HepG2 (cell line): Measurements from ENCODE around the gene CTNNAL1. TPM values are rescaled to one million over a fixed set of nuclear protein-coding genes. Genes with fewer than 3 reads are reported as not detected.

Experiments
- ATAC-seq: fragments of 200-7000 bp; cut with Tn5 transposase; 3 replicates; pipeline ENCODE4 v1.9.1; 2020; ENCODE audit warnings: mild to moderate bottlenecking, moderate library complexity
- BruUV-seq: library from RNA; stranded (reverse); fragments of 400-500 nt; replicated peaks from 2 replicates; lab custom pipeline; 2021; lab: Mats Ljungman, UMichigan
- CTCF ChIA-PET: fragments of 300-600 bp; formaldehyde crosslinking; extraction: SDS; loops from one replicate; lab custom pipeline; 2021; ENCODE audit warnings: low total read pairs, inconsistent platforms, low intra/inter-chr PET ratio; lab: Yijun Ruan, JAX
- POLR2A ChIA-PET: fragments of 350-600 bp; sonication (Branson Sonifier 250); formaldehyde crosslinking; loops from one replicate; lab custom pipeline; 2020; ENCODE audit warnings: antibody characterized with exemption, inconsistent platforms; lab: Yijun Ruan, JAX
- DNase-seq: peaks from one replicate; pipeline ENCODE4 v3.0.0-alpha.2; 2015; ENCODE audit warnings: low spot score
- FAIRE-seq: peaks from 3 replicates; lab custom pipeline; 2011; peaks lifted over from hg19 to GRCh38; lab: Jason Lieb, UNC
- H2AFZ ChIP-seq: one replicate; pipeline ENCODE4 v1.6.1; 2011; ENCODE audit warnings: low read length, inconsistent platforms
- H3K27ac ChIP-seq: fragments of 300-600 bp; 3 replicates; pipeline ENCODE4 v1.8.0; 2011; ENCODE audit warnings: mixed run types, mild to moderate bottlenecking, mixed read lengths, low read length, inconsistent platforms; ENCODE audit not compliant: insufficient read depth; ENCODE audit errors: extremely low read length
- H3K27me3 ChIP-seq, 2 experiments: fragments of 200-600 bp in 1 of 2; 2 replicates in 1 of 2; 3 replicates in 1 of 2; pipeline versions ENCODE4 v1.6.0 to v1.8.0; 2011; ENCODE audit warnings: low read length in 2 of 2, mild to moderate bottlenecking in 2 of 2, moderate library complexity in 2 of 2, inconsistent platforms in 1 of 2; ENCODE audit not compliant: insufficient read depth in 2 of 2, control insufficient read depth in 1 of 2
- H3K36me3 ChIP-seq, 2 experiments: fragments of 200-600 bp in 1 of 2; replicated peaks in 1 of 2; 2 replicates in 1 of 2; 3 replicates in 1 of 2; pipeline versions ENCODE4 v1.5.1 to v1.8.0; 2011; ENCODE audit warnings: low read length in 2 of 2, inconsistent platforms in 1 of 2; ENCODE audit not compliant: insufficient read depth in 2 of 2, control insufficient read depth in 1 of 2
- H3K4me1 ChIP-seq: 2 replicates; pipeline ENCODE4 v1.5.1; 2012; ENCODE audit warnings: low read length, inconsistent platforms; ENCODE audit not compliant: insufficient read depth
- H3K4me2 ChIP-seq: 2 replicates; pipeline ENCODE4 v1.6.0; 2011; ENCODE audit warnings: low read depth, low read length, inconsistent platforms
- H3K4me3 ChIP-seq, 3 experiments: fragments of 200-600 bp in 1 of 3; sonication (generic), shearing (Covaris generic) in 1 of 3; replicated peaks in 1 of 3; 2 replicates each; pipeline ENCODE4 v1.5.1; 2011 to 2016; ENCODE audit warnings: low read length in 3 of 3, inconsistent platforms in 2 of 3, low read depth in 2 of 3, mild to moderate bottlenecking in 2 of 3, control low read depth in 1 of 3, mixed read lengths in 1 of 3; ENCODE audit not compliant: insufficient read depth in 1 of 3
- H3K79me2 ChIP-seq: one replicate; pipeline ENCODE4 v1.6.1; 2011; ENCODE audit warnings: low read length, inconsistent platforms; ENCODE audit not compliant: insufficient read depth
- H3K9ac ChIP-seq: 2 replicates; pipeline ENCODE4 v1.6.0; 2011; ENCODE audit warnings: mild to moderate bottlenecking, low read depth, low read length, inconsistent platforms; ENCODE audit not compliant: insufficient read depth
- H3K9me3 ChIP-seq: 2 replicates; pipeline ENCODE4 v1.5.1; 2012; ENCODE audit warnings: mild to moderate bottlenecking, low read length
- H4K20me1 ChIP-seq: 2 replicates; pipeline ENCODE4 v1.6.0; 2011; ENCODE audit warnings: inconsistent platforms, mild to moderate bottlenecking, low read length, moderate library complexity; ENCODE audit not compliant: insufficient read depth
- CBX5 ChIP-seq: sonication (generic); formaldehyde crosslinking; IDR thresholded peaks from 2 replicates; pipeline ENCODE4 v1.4.0; 2020; ENCODE audit warnings: missing genetic modification reagents, borderline replicate concordance
- CHCHD3 ChIP-seq: sonication (generic); formaldehyde crosslinking; IDR thresholded peaks from 2 replicates; pipeline ENCODE4 v1.8.0; 2022; ENCODE audit warnings: mild to moderate bottlenecking, missing genetic modification reagents, moderate library complexity
- FOXP1 ChIP-seq, 2 experiments: fragments of 450-650 bp in 1 of 2; IDR thresholded peaks; 2 replicates each; pipeline ENCODE4 v1.6.1; 2017 to 2018; ENCODE audit warnings: antibody characterized with exemption in 1 of 2
- HOMEZ ChIP-seq: IDR thresholded peaks from 2 replicates; pipeline ENCODE4 v1.6.1; 2016; ENCODE audit warnings: low read depth
- KAT2B ChIP-seq: fragments of 150-350 bp; IDR thresholded peaks from 2 replicates; pipeline ENCODE4 v1.6.1; 2014; ENCODE audit warnings: low read depth, low read length, borderline replicate concordance
- KDM3A ChIP-seq: IDR thresholded peaks from 2 replicates; pipeline ENCODE4 v1.6.1; 2018; ENCODE audit warnings: low read depth, missing compliant biosample characterization
- NFKB2 ChIP-seq: sonication (generic); formaldehyde crosslinking; IDR thresholded peaks from 2 replicates; pipeline ENCODE4 v1.4.0; 2020; ENCODE audit warnings: missing genetic modification reagents, borderline replicate concordance
- REXO4 ChIP-seq: sonication (generic); formaldehyde crosslinking; IDR thresholded peaks from 2 replicates; pipeline ENCODE4 v1.8.0; 2022; ENCODE audit warnings: missing genetic modification reagents, mild to moderate bottlenecking, borderline replicate concordance
- SOX6 ChIP-seq, 2 experiments: fragments of 450-650 bp in 1 of 2; sonication (generic) in 1 of 2; formaldehyde crosslinking in 1 of 2; IDR thresholded peaks; 2 replicates each; pipeline versions ENCODE4 v1.4.0 to v1.6.1; 2017 to 2020; ENCODE audit warnings: antibody characterized with exemption in 1 of 2, mild to moderate bottlenecking in 1 of 2, missing genetic modification reagents in 1 of 2
- SPEN ChIP-seq: sonication (generic); formaldehyde crosslinking; IDR thresholded peaks from 2 replicates; pipeline ENCODE4 v1.5.1; 2020; ENCODE audit warnings: low read depth, mild to moderate bottlenecking, missing genetic modification reagents
- SRF ChIP-seq: IDR thresholded peaks from 2 replicates; pipeline ENCODE4 v1.6.1; 2011; ENCODE audit warnings: mild to moderate bottlenecking, low read depth, low read length, moderate library complexity
- TOE1 ChIP-seq: sonication (generic); formaldehyde crosslinking; IDR thresholded peaks from 2 replicates; pipeline ENCODE4 v1.4.0; 2020; ENCODE audit warnings: mild to moderate bottlenecking, missing genetic modification reagents
- YEATS2 ChIP-seq: sonication (generic); formaldehyde crosslinking; IDR thresholded peaks from 2 replicates; pipeline ENCODE4 v1.4.0; 2020; ENCODE audit warnings: missing genetic modification reagents, borderline replicate concordance
- ZBTB21 ChIP-seq: sonication (generic); formaldehyde crosslinking; IDR thresholded peaks from 2 replicates; pipeline ENCODE4 v1.4.0; 2020; ENCODE audit warnings: missing genetic modification reagents
- ZNF3 ChIP-seq: IDR thresholded peaks from 2 replicates; pipeline ENCODE4 v1.7.0; 2017; ENCODE audit warnings: inconsistent platforms
- ZNF331 ChIP-seq: sonication (generic); formaldehyde crosslinking; IDR thresholded peaks from 2 replicates; pipeline ENCODE4 v1.4.0; 2020; ENCODE audit warnings: missing genetic modification reagents
- ZNF33A ChIP-seq: sonication (generic); formaldehyde crosslinking; IDR thresholded peaks from 2 replicates; pipeline ENCODE4 v1.5.1; 2020; ENCODE audit warnings: missing genetic modification reagents, mild to moderate bottlenecking, moderate library complexity, borderline replicate concordance
- ZNF781 ChIP-seq: sonication (generic); formaldehyde crosslinking; IDR thresholded peaks from 2 replicates; pipeline ENCODE4 v1.5.1; 2020; ENCODE audit warnings: borderline replicate concordance, mild to moderate bottlenecking, missing genetic modification reagents; ENCODE audit errors: not compliant biosample characterization
- WGBS: methylation state at CpG from one replicate; pipeline ENCODE4 v1.1.6; 2017; ENCODE audit warnings: low lambda C conversion rate; 5-methylcytosine and 5-hydroxymethylcytosine counted together
- in situ Hi-C: cut with HindIII; loops from 2 replicates; pipeline ENCODE4 v1.10.0; 2017; ENCODE audit warnings: low pct_unique_long_range_greater_than_20kb; ENCODE audit not compliant: extremely low pct_ligation_motif_present
- intact Hi-C: fragments of 100-400 bp; cut with micrococcal nuclease; formaldehyde crosslinking; loops from one replicate; pipeline ENCODE4 v1.10.0; 2022; ENCODE audit not compliant: unreplicated experiment
- polyA plus RNA-seq, 8 experiments: library from polyadenylated mRNA; depleted of rRNA in 3 of 8; stranded (reverse) in 7 of 8; unstranded in 1 of 8; fragments of >200 nt; fragmentation: Illumina TruSeq in 4 of 8; extraction: Trizol in 4 of 8; gene quantifications; 2 replicates each; pipeline versions ENCODE4 v1.2.1 to v1.2.3, GENCODE V29; 2011 to 2016; ENCODE audit warnings: low read depth in 4 of 8, missing spikeins in 1 of 8, mixed read lengths in 1 of 8; ENCODE audit not compliant: insufficient read depth in 1 of 8
- total RNA-seq, 5 experiments: library from RNA; depleted of rRNA; stranded (reverse); fragments of >200 nt; fragmentation: Illumina TruSeq; extraction: Trizol; gene quantifications; 2 replicates each; pipeline ENCODE4 v1.2.3, GENCODE V29; 2016; ENCODE audit warnings: low read depth in 1 of 5
- TF ChIP-seq, protein P1 (sequence below): sonication (generic); formaldehyde crosslinking; conservative IDR thresholded peaks from 2 replicates; pipeline ENCODE4 v1.4.0; 2020; ENCODE audit warnings: missing genetic modification reagents
- TF ChIP-seq, protein P2 (sequence below): sonication (generic); formaldehyde crosslinking; IDR thresholded peaks from 2 replicates; pipeline ENCODE4 v1.4.0; 2020; ENCODE audit warnings: missing genetic modification reagents

The CTNNAL1 gene
- total and polyA plus RNA-seq, 2 of the 13 experiments (the other 11 are each of a cell fraction or from before 2014, with no cell fraction given), result 32.0 to 162 TPM

- TF ChIP-seq, protein P1, sequence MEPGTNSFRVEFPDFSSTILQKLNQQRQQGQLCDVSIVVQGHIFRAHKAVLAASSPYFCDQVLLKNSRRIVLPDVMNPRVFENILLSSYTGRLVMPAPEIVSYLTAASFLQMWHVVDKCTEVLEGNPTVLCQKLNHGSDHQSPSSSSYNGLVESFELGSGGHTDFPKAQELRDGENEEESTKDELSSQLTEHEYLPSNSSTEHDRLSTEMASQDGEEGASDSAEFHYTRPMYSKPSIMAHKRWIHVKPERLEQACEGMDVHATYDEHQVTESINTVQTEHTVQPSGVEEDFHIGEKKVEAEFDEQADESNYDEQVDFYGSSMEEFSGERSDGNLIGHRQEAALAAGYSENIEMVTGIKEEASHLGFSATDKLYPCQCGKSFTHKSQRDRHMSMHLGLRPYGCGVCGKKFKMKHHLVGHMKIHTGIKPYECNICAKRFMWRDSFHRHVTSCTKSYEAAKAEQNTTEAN, result 0 out of 2 replicates have a peak, but pooled peaks have one; percentile 53
- TF ChIP-seq ZBTB21 (CRISPR knock-in tag), result no peak
- no peak for TF ChIP-seq YEATS2 (CRISPR knock-in tag)
- no peak for TF ChIP-seq SPEN (CRISPR knock-in tag)
- TF ChIP-seq CHCHD3, result no peak
- no peak for TF ChIP-seq SOX6 (IDR thresholded peaks at IDR 0.05)
- peak; percentile 56; the same call in 1 of the 2 replicates for TF ChIP-seq SOX6 (CRISPR knock-in tag; IDR thresholded peaks at IDR 0.05)
- TF ChIP-seq FOXP1 (IDR thresholded peaks at IDR 0.05), result peak; percentile 79
- TF ChIP-seq FOXP1 (CRISPR knock-in tag; IDR thresholded peaks at IDR 0.05), result peak; percentile 89
Observed at GRCh38 chr9:108919517-108919916, 93.8 kb downstream of the CTNNAL1 start (continued).

DNA sequence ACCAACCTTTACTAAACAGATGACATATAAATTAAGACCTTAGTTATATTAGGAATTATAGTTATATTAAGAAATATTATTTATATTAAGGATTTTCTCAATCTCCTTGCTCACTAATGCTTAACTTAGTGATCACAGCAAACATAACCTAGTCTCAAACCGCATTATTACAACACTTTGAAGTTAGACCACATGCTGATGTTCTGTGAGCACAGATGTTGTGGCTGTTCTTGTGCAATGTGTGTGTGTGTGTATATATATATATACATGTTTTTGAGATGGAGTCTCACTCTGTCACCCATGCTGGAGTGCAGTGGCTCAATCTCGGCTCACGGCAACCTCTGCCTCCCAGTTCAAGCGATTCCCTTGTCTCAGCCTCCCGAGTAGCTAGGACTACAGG lies 99.9 kb downstream of the CTNNAL1 start:
- Histone ChIP-seq H3K9me3 (no peaks in the 10 kb centered on the region), H3K79me2 (peaks cover 5% of the 10 kb centered on the region), H2AFZ (no peak overlapping the region), H3K9ac (no peak overlapping the region), H3K4me1 (peaks cover 9% of the 10 kb centered on the region), H3K4me2 (no peak overlapping the region), H3K4me3 (no peak overlapping the region), H3K36me3 (peaks cover 26 to 83% of the 10 kb centered on the region in 2 experiments), H3K27me3 (no peaks in the 10 kb centered on the region), H3K27ac (no peak overlapping the region), H4K20me1 (no peaks in the 10 kb centered on the region)
- intact Hi-C loops, result no loop called here
- WGBS, result 97% methylated on average over 5 of the region's 5 CpGs
- DNase-seq (no peak), ATAC-seq (no peak), FAIRE-seq (no peak)
- in situ Hi-C loops, result no loop called here
- BruUV-seq, result no TSS peak
- ChIA-PET POLR2A (no interaction called here), CTCF (no interaction called here)
- TF ChIP-seq SRF, result no peak
- TF ChIP-seq HOMEZ (CRISPR knock-in tag), result no peak
- TF ChIP-seq ZNF781 (CRISPR knock-in tag), result no peak
- no peak for TF ChIP-seq ZNF331 (CRISPR knock-in tag)
- no peak for TF ChIP-seq ZNF33A
- TF ChIP-seq TOE1 (CRISPR knock-in tag), result no peak
- TF ChIP-seq NFKB2, result no peak
- TF ChIP-seq, protein P2, sequence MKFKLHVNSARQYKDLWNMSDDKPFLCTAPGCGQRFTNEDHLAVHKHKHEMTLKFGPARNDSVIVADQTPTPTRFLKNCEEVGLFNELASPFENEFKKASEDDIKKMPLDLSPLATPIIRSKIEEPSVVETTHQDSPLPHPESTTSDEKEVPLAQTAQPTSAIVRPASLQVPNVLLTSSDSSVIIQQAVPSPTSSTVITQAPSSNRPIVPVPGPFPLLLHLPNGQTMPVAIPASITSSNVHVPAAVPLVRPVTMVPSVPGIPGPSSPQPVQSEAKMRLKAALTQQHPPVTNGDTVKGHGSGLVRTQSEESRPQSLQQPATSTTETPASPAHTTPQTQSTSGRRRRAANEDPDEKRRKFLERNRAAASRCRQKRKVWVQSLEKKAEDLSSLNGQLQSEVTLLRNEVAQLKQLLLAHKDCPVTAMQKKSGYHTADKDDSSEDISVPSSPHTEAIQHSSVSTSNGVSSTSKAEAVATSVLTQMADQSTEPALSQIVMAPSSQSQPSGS (CRISPR knock-in tag), result no peak
- TF ChIP-seq KDM3A (CRISPR knock-in tag), result no peak
- TF ChIP-seq CBX5, result no peak
- TF ChIP-seq REXO4 (CRISPR knock-in tag), result no peak
- TF ChIP-seq ZNF3 (CRISPR knock-in tag), result no peak
- TF ChIP-seq KAT2B, result no peak
